ENCODE measurements around the gene CNOT1.

Gene CNOT1

GRCh38 chr16:58518083-58518979 lies 111.3 kb downstream of the CNOT1 start:
- no peaks in the 10 kb centered on the region for H3K27me3 ChIP-seq (ENCODE audit: insufficient read depth, poor library complexity, severe bottlenecking)
- peak in 1 of 2 experiments; percentile 22 for DNase-seq (ENCODE audit: low read depth in 1 of 2, low spot score in 1 of 2)
- TF ChIP-seq POLR2AphosphoS5 (IDR thresholded peaks at IDR 0.05; ENCODE audit: low read depth) (peak; percentile 51; the same call in 1 of the 2 replicates), CTCF (IDR thresholded peaks at IDR 0.05; ENCODE audit: insufficient read depth, low read length) (no peak), GABPA (IDR thresholded peaks at IDR 0.05; ENCODE audit: low read depth) (no peak)
- H3K4me3 ChIP-seq (replicated peaks; ENCODE audit: insufficient read depth, low read length): no peak overlapping the region
- H3K27ac ChIP-seq (replicated peaks): no peak overlapping the region

GRCh38 chr16:58516768-58517107 lies 112.9 kb downstream of the CNOT1 start:
- Histone ChIP-seq H3K27me3 (ENCODE audit: insufficient read depth, poor library complexity, severe bottlenecking) (no peaks in the 10 kb centered on the region), H3K4me3 (replicated peaks; ENCODE audit: insufficient read depth, low read length) (peak overlapping the region; percentile 91; the same call in 1 of the 2 replicates), H3K27ac (replicated peaks) (no peak overlapping the region)
- peak in 1 of 2 experiments; percentile 19 for DNase-seq (ENCODE audit: low read depth in 1 of 2, low spot score in 1 of 2)
- TF ChIP-seq REST (IDR thresholded peaks at IDR 0.05; ENCODE audit: insufficient replicate concordance, low read depth): no peak
- peak; percentile 68; the same call in 1 of the 2 replicates for TF ChIP-seq POLR2AphosphoS5 (IDR thresholded peaks at IDR 0.05; ENCODE audit: low read depth)

GRCh38 chr16:58515871-58516767 lies 113.5 kb downstream of the CNOT1 start:
- H3K27ac ChIP-seq (replicated peaks): peak overlapping the region; percentile 81
- H3K4me3 ChIP-seq (replicated peaks; ENCODE audit: insufficient read depth, low read length): peak overlapping the region; percentile 91
- TF ChIP-seq REST (IDR thresholded peaks at IDR 0.05; ENCODE audit: insufficient replicate concordance, low read depth) (no peak), POLR2AphosphoS5 (IDR thresholded peaks at IDR 0.05; ENCODE audit: low read depth) (peak; percentile 60)
- H3K27me3 ChIP-seq (ENCODE audit: insufficient read depth, poor library complexity, severe bottlenecking): no peaks in the 10 kb centered on the region
- peak; percentile 49 to 53 for DNase-seq (ENCODE audit: low read depth in 1 of 2, low spot score in 1 of 2)

GRCh38 chr16:58515125-58515870 lies 114.3 kb downstream of the CNOT1 start, which contains the start of gene SETD6:
Gene SETD6, plus strand, starts transcription at chr16:58515517. Its CDS starts 21 bp downstream, at chr16:58515538.
- DNase-seq (ENCODE audit: low read depth in 1 of 2, low spot score in 1 of 2): peak; percentile 87 to 93
- peak within 1 kb of the TSS; percentile 81 for H3K27ac ChIP-seq (replicated peaks)
- H3K4me3 ChIP-seq (replicated peaks; ENCODE audit: insufficient read depth, low read length): peak within 1 kb of the TSS; percentile 91
- no peak for TF ChIP-seq REST (IDR thresholded peaks at IDR 0.05; ENCODE audit: insufficient replicate concordance, low read depth)
- peak; percentile 78 for TF ChIP-seq GABPA (IDR thresholded peaks at IDR 0.05; ENCODE audit: low read depth)
- TF ChIP-seq SPI1 (IDR thresholded peaks at IDR 0.05; ENCODE audit: borderline replicate concordance, low read depth): no peak
- TF ChIP-seq CTCF (IDR thresholded peaks at IDR 0.05; ENCODE audit: insufficient read depth, low read length): no peak
- peak; percentile 77 for TF ChIP-seq POLR2AphosphoS5 (IDR thresholded peaks at IDR 0.05; ENCODE audit: low read depth)
- H3K27me3 ChIP-seq (ENCODE audit: insufficient read depth, poor library complexity, severe bottlenecking): no peaks in the 10 kb centered on the region
